ENCODE measurements around the gene PXDN.

Gene PXDN

GRCh38 chr2:1752751-1753150 lies 8.4 kb upstream of the PXDN start:
- TF ChIP-seq POLR2A (IDR thresholded peaks at IDR 0.05; ENCODE audit: low read length): no peak
- no peak for TF ChIP-seq GATA1 (IDR thresholded peaks at IDR 0.05; ENCODE audit: low read depth, low read length)
- DNase-seq: no peak

GRCh38 chr2:1751767-1752725 lies 7.7 kb upstream of the PXDN start:
- DNase-seq: no peak
- TF ChIP-seq POLR2A (IDR thresholded peaks at IDR 0.05; ENCODE audit: low read length) (no peak), GATA1 (IDR thresholded peaks at IDR 0.05; ENCODE audit: low read depth, low read length) (no peak)

- peak; percentile 5 to 22 for DNase-seq
- no peak for TF ChIP-seq GATA1 (IDR thresholded peaks at IDR 0.05; ENCODE audit: low read depth, low read length)
- no peak for TF ChIP-seq POLR2A (IDR thresholded peaks at IDR 0.05; ENCODE audit: low read length)
Observed at GRCh38 chr2:1750933-1751766, 6.8 kb upstream of the PXDN start.

- TF ChIP-seq POLR2A (IDR thresholded peaks at IDR 0.05; ENCODE audit: low read length) (no peak), GATA1 (IDR thresholded peaks at IDR 0.05; ENCODE audit: low read depth, low read length) (no peak)
- DNase-seq: no peak
Observed at GRCh38 chr2:1750270-1750932, 6.1 kb upstream of the PXDN start.

- DNase-seq: no peak
- no peak for TF ChIP-seq POLR2A (IDR thresholded peaks at IDR 0.05; ENCODE audit: low read length)
- no peak for TF ChIP-seq GATA1 (IDR thresholded peaks at IDR 0.05; ENCODE audit: low read depth, low read length)
Observed at GRCh38 chr2:1749489-1750119, 5.3 kb upstream of the PXDN start.

GRCh38 chr2:1748741-1749488 lies 4.6 kb upstream of the PXDN start:
- DNase-seq: no peak
- TF ChIP-seq GATA1 (IDR thresholded peaks at IDR 0.05; ENCODE audit: low read depth, low read length) (no peak), POLR2A (IDR thresholded peaks at IDR 0.05; ENCODE audit: low read length) (no peak)

- no peak for DNase-seq
- TF ChIP-seq GATA1 (IDR thresholded peaks at IDR 0.05; ENCODE audit: low read depth, low read length) (no peak), POLR2A (IDR thresholded peaks at IDR 0.05; ENCODE audit: low read length) (no peak)
Observed at GRCh38 chr2:1748176-1748740, 3.9 kb upstream of the PXDN start.

GRCh38 chr2:1747065-1747941 lies 3.0 kb upstream of the PXDN start:
- TF ChIP-seq GATA1 (IDR thresholded peaks at IDR 0.05; ENCODE audit: low read depth, low read length) (no peak), POLR2A (IDR thresholded peaks at IDR 0.05; ENCODE audit: low read length) (no peak)

GRCh38 chr2:1746174-1747064 lies 2.1 kb upstream of the PXDN start:
- DNase-seq: no peak
- TF ChIP-seq POLR2A (IDR thresholded peaks at IDR 0.05; ENCODE audit: low read length): no peak
- TF ChIP-seq GATA1 (IDR thresholded peaks at IDR 0.05; ENCODE audit: low read depth, low read length): no peak

More at GRCh38 chr2:1747065-1747941, 3.0 kb upstream of the PXDN start:
- no peak for DNase-seq

- DNase-seq: no peak
- TF ChIP-seq GATA1 (IDR thresholded peaks at IDR 0.05; ENCODE audit: low read depth, low read length) (no peak), POLR2A (IDR thresholded peaks at IDR 0.05; ENCODE audit: low read length) (no peak)
Observed at GRCh38 chr2:1745171-1746023, 1.1 kb upstream of the PXDN start.
